Neural progenitor cell (in vitro differentiated cells): ENCODE measurements around the gene FXYD5. TPM values are rescaled to one million over a fixed set of nuclear protein-coding genes. Genes with fewer than 3 reads are reported as not detected.

Source experiments
- DNase-seq: peaks from one replicate; pipeline ENCODE4 v3.0.0-alpha.2; 2016; ENCODE audit warnings: low spot score
- H2AFZ ChIP-seq: fragments of 200-600 bp; sonication (generic); replicated peaks from 2 replicates; pipeline ENCODE4 v1.6.1; 2016; ENCODE audit warnings: antibody characterized with exemption
- H3F3A ChIP-seq: fragments of 200-600 bp; sonication (generic); 2 replicates; pipeline ENCODE4 v1.6.1; 2016; ENCODE audit warnings: antibody characterized with exemption, low read depth
- H3K27ac ChIP-seq: fragments of 200-600 bp; sonication (generic); 2 replicates; pipeline ENCODE4 v1.5.1; 2016; ENCODE audit warnings: mild to moderate bottlenecking
- H3K27me3 ChIP-seq: fragments of 200-600 bp; sonication (generic); 2 replicates; pipeline ENCODE4 v1.6.1; 2016; ENCODE audit warnings: mild to moderate bottlenecking, moderate library complexity
- H3K36me3 ChIP-seq: fragments of 200-600 bp; sonication (generic); 2 replicates; pipeline ENCODE4 v1.5.1; 2016
- H3K4me1 ChIP-seq: fragments of 200-600 bp; sonication (generic); 2 replicates; pipeline ENCODE4 v1.6.1; 2016; ENCODE audit warnings: mixed run types
- H3K4me2 ChIP-seq: fragments of 200-600 bp; sonication (generic); 2 replicates; pipeline ENCODE4 v1.6.1; 2016
- H3K4me3 ChIP-seq: fragments of 200-600 bp; sonication (generic); 2 replicates; pipeline ENCODE4 v1.5.1; 2016
- H3K79me2 ChIP-seq: fragments of 200-600 bp; sonication (generic); 2 replicates; pipeline ENCODE4 v1.6.1; 2016; ENCODE audit warnings: low read depth
- H3K9ac ChIP-seq: fragments of 200-600 bp; sonication (generic); 2 replicates; pipeline ENCODE4 v1.6.1; 2016
- H3K9me3 ChIP-seq: fragments of 200-600 bp; sonication (generic); 2 replicates; pipeline ENCODE4 v1.5.1; 2016; ENCODE audit warnings: low read depth
- H4K20me1 ChIP-seq: fragments of 200-600 bp; sonication (generic); 2 replicates; pipeline ENCODE4 v1.6.1; 2016; ENCODE audit warnings: low read depth
- H3K27ac Mint-ChIP-seq: 3 replicates; pipeline ENCODE4 v1.8.0; 2021; ENCODE audit warnings: mixed read lengths
- H3K27me3 Mint-ChIP-seq: 2 replicates; pipeline ENCODE4 v1.8.0; 2022; ENCODE audit warnings: low read depth, mild to moderate bottlenecking, inconsistent platforms, moderate library complexity, mixed read lengths; ENCODE audit not compliant: insufficient read depth
- H3K36me3 Mint-ChIP-seq: 3 replicates; pipeline ENCODE4 v1.8.0; 2021; ENCODE audit warnings: mixed read lengths
- H3K4me1 Mint-ChIP-seq: 3 replicates; pipeline ENCODE4 v1.8.0; 2021; ENCODE audit warnings: mixed read lengths
- H3K4me3 Mint-ChIP-seq: 3 replicates; pipeline ENCODE4 v1.8.0; 2021; ENCODE audit warnings: mild to moderate bottlenecking, moderate library complexity, mixed read lengths
- H3K9me3 Mint-ChIP-seq: 3 replicates; pipeline ENCODE4 v1.8.0; 2020; ENCODE audit warnings: mixed read lengths
- EZH2 ChIP-seq: fragments of 200-600 bp; sonication (generic); IDR thresholded peaks from 2 replicates; pipeline ENCODE4 v1.6.1; 2017; ENCODE audit warnings: antibody characterized with exemption, mild to moderate bottlenecking, moderate library complexity
- EZH2phosphoT487 ChIP-seq: fragments of 200-600 bp; sonication (generic); IDR thresholded peaks from 2 replicates; pipeline ENCODE4 v1.6.1; 2017; ENCODE audit warnings: antibody characterized with exemption
- total RNA-seq: library from RNA; depleted of rRNA; stranded (reverse); fragments of >200 nt; gene quantifications from 2 replicates; pipeline ENCODE4 v1.2.3, GENCODE V29; 2015; ENCODE audit warnings: low replicate concordance
- TF ChIP-seq, protein P1 (sequence below): fragments of 200-600 bp; sonication (generic); IDR thresholded peaks from 2 replicates; pipeline ENCODE4 v1.5.1; 2017; ENCODE audit warnings: antibody characterized with exemption, mild to moderate bottlenecking

The FXYD5 gene
- total RNA-seq, 1 donor from 2014 or later, result 7.8 TPM

- no peak for TF ChIP-seq EZH2
- no peak for TF ChIP-seq EZH2phosphoT487
- TF ChIP-seq, protein P1, sequence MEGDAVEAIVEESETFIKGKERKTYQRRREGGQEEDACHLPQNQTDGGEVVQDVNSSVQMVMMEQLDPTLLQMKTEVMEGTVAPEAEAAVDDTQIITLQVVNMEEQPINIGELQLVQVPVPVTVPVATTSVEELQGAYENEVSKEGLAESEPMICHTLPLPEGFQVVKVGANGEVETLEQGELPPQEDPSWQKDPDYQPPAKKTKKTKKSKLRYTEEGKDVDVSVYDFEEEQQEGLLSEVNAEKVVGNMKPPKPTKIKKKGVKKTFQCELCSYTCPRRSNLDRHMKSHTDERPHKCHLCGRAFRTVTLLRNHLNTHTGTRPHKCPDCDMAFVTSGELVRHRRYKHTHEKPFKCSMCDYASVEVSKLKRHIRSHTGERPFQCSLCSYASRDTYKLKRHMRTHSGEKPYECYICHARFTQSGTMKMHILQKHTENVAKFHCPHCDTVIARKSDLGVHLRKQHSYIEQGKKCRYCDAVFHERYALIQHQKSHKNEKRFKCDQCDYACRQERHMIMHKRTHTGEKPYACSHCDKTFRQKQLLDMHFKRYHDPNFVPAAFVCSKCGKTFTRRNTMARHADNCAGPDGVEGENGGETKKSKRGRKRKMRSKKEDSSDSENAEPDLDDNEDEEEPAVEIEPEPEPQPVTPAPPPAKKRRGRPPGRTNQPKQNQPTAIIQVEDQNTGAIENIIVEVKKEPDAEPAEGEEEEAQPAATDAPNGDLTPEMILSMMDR, result no peak
- peak; percentile 16 for DNase-seq
- Histone ChIP-seq H3K9ac (no peak within 1 kb of the TSS), H3K4me3 (peak within 1 kb of the TSS; percentile 33), H3K9me3 (no peaks in the 10 kb centered on the region), H3K4me1 (peaks cover 21% of the 10 kb centered on the region), H3K27ac (no peak within 1 kb of the TSS), H3F3A (peaks cover 5% of the 10 kb centered on the region), H2AFZ (peak within 1 kb of the TSS; percentile 88), H3K27me3 (no peaks in the 10 kb centered on the region), H3K79me2 (no peaks in the 10 kb centered on the region), H3K36me3 (no peaks in the 10 kb centered on the region), H3K4me2 (peak within 1 kb of the TSS; percentile 77), H4K20me1 (no peaks in the 10 kb centered on the region)
- peak within 1 kb of the TSS; percentile 31 for H3K4me3 Mint-ChIP-seq
- H3K4me1 Mint-ChIP-seq, result peaks cover 31% of the 10 kb centered on the region
- H3K27ac Mint-ChIP-seq, result peak within 1 kb of the TSS; percentile 74
- H3K27me3 Mint-ChIP-seq, result peaks cover 13% of the 10 kb centered on the region
- no peaks in the 10 kb centered on the region for H3K36me3 Mint-ChIP-seq
- H3K9me3 Mint-ChIP-seq, result peaks cover 8% of the 10 kb centered on the region
Observed at GRCh38 chr19:35134601-35135242, 19.8 kb upstream of the FXYD5 start, which contains the start of gene LGI4. TSS of gene LGI4 (minus strand) at chr19:35135059. CDS start at chr19:35134680, 379 bp downstream.

DNA sequence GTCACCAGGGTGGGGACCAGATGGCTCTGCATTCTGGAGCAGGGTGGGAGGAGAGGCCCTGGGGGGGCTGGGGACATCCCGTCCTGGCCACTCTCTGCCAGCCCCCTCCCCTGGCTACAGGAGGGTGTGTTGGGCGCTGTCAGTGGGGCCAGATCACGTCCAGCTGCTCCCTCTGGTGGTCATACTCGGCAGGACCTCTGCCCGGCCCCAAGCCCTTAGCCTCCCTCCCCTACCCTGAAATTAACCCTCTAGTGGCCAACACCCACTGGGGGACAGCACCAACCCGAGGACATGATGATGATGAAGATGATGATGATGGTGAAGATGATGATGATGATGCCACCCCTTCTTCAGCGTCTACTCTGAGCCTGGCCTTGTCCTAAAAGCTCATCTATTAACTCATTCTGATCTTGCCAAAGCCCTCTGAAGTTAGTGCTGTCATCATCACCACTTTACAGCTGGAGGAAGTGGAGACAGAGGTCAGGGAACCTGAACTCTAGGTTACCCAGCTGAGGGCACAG lies 19.1 kb upstream of the FXYD5 start:
- Histone ChIP-seq H4K20me1 (no peaks in the 10 kb centered on the region), H3K79me2 (no peaks in the 10 kb centered on the region), H3K9ac (no peak overlapping the region), H3K27me3 (peaks cover 6% of the 10 kb centered on the region), H3K4me1 (peaks cover 22% of the 10 kb centered on the region), H3K9me3 (no peaks in the 10 kb centered on the region), H2AFZ (peak overlapping the region; percentile 88), H3F3A (peaks cover 6% of the 10 kb centered on the region), H3K27ac (no peak overlapping the region), H3K36me3 (no peaks in the 10 kb centered on the region), H3K4me2 (peak overlapping the region; percentile 77), H3K4me3 (peak overlapping the region; percentile 33)
- peaks cover 13% of the 10 kb centered on the region for H3K27me3 Mint-ChIP-seq
- H3K4me1 Mint-ChIP-seq, result peaks cover 38% of the 10 kb centered on the region
- H3K4me3 Mint-ChIP-seq, result no peak overlapping the region
- DNase-seq, result peak; percentile 88
- H3K27ac Mint-ChIP-seq, result peak overlapping the region; percentile 74
- H3K9me3 Mint-ChIP-seq, result peaks cover 8% of the 10 kb centered on the region
- TF ChIP-seq EZH2, result no peak
- TF ChIP-seq, protein P1, result peak; percentile 94
- H3K36me3 Mint-ChIP-seq, result no peaks in the 10 kb centered on the region

GRCh38 chr19:35136231-35136630 lies 18.3 kb upstream of the FXYD5 start:
- no peak overlapping the region for H3K9ac ChIP-seq
- H3K4me3 Mint-ChIP-seq, result no peak overlapping the region

More at GRCh38 chr19:35136231-35136630, 18.3 kb upstream of the FXYD5 start:
- H3K4me2 ChIP-seq, result no peak overlapping the region
- peaks cover 11% of the 10 kb centered on the region for H3K27me3 ChIP-seq
- Mint-ChIP-seq H3K4me1 (peaks cover 44% of the 10 kb centered on the region), H3K36me3 (no peaks in the 10 kb centered on the region), H3K9me3 (peaks cover 8% of the 10 kb centered on the region), H3K27ac (no peak overlapping the region), H3K27me3 (peaks cover 17% of the 10 kb centered on the region)
- H3K36me3 ChIP-seq, result no peaks in the 10 kb centered on the region
- H2AFZ ChIP-seq, result no peak overlapping the region
- H3K4me3 ChIP-seq, result no peak overlapping the region
- no peaks in the 10 kb centered on the region for H3K79me2 ChIP-seq
- no peak for DNase-seq
- H3F3A ChIP-seq, result peaks cover 11% of the 10 kb centered on the region
- no peaks in the 10 kb centered on the region for H3K9me3 ChIP-seq
- no peaks in the 10 kb centered on the region for H4K20me1 ChIP-seq
- H3K27ac ChIP-seq, result no peak overlapping the region
- no peak for TF ChIP-seq EZH2
- TF ChIP-seq, protein P1, result no peak
- TF ChIP-seq EZH2phosphoT487, result no peak
- H3K4me1 ChIP-seq, result peaks cover 25% of the 10 kb centered on the region
